HCT116 (cell line): ENCODE measurements around the gene MAMLD1. TPM values are rescaled to one million over a fixed set of nuclear protein-coding genes. Genes with fewer than 3 reads are reported as not detected.

Experiments
- ATAC-seq: fragments of 200-7000 bp; cut with Tn5 transposase; 2 replicates; pipeline ENCODE4 v1.9.1; 2020; ENCODE audit warnings: mild to moderate bottlenecking, moderate library complexity
- BruUV-seq: library from RNA; stranded (reverse); fragments of 400-500 nt; replicated peaks from 2 replicates; lab custom pipeline; 2021; lab: Mats Ljungman, UMichigan
- CTCF ChIA-PET: fragments of 300-600 bp; sonication (Branson Sonifier 250); formaldehyde crosslinking; loops from one replicate; lab custom pipeline; 2021; ENCODE audit warnings: antibody characterized with exemption; lab: Charles Lee
- POLR2A ChIA-PET: fragments of 300-600, 350-600 bp; sonication (Branson Sonifier 250); formaldehyde crosslinking; loops from one replicate; lab custom pipeline; 2021; ENCODE audit warnings: antibody characterized with exemption; lab: Charles Lee
- RAD21 ChIA-PET, 2 experiments: fragments of 300-600 bp; sonication (Branson Sonifier 250); formaldehyde crosslinking; loops; one replicate each; lab custom pipeline; 2023; ENCODE audit warnings: low total read pairs in 2 of 2; ENCODE audit not compliant: uncharacterized antibody in 2 of 2, unreplicated experiment in 2 of 2, low non-redundant PET in 1 of 2; lab: Charles Lee
- DNase-seq: peaks from one replicate; pipeline ENCODE4 v3.0.0-alpha.2; 2010; ENCODE audit warnings: low read depth, low spot score
- H2AFZ ChIP-seq: fragments of 200-600 bp; shearing (Covaris generic), sonication (generic); 2 replicates; pipeline ENCODE4 v1.6.1; 2017; ENCODE audit warnings: low read depth, mixed run types, mixed read lengths, antibody characterized with exemption, low read length; ENCODE audit not compliant: poor library complexity, severe bottlenecking
- H3K27ac ChIP-seq: 2 replicates; pipeline ENCODE4 v1.5.1; 2012; ENCODE audit warnings: low read depth, low read length
- H3K27me3 ChIP-seq: fragments of 200-600 bp; sonication (generic); 2 replicates; pipeline ENCODE4 v1.6.1; 2016; ENCODE audit warnings: mixed run types, low read length, mixed read lengths; ENCODE audit not compliant: insufficient read depth
- H3K36me3 ChIP-seq, 2 experiments: fragments of 200-500 bp in 1 of 2; fragments of 200-600 bp in 1 of 2; sonication (Bioruptor generic) in 1 of 2; sonication (generic) in 1 of 2; 2 replicates each; pipeline versions ENCODE4 v1.5.1 to v1.6.1; 2014 to 2016; ENCODE audit warnings: low read length in 2 of 2, inconsistent platforms in 1 of 2, mixed read lengths in 1 of 2, mixed run types in 1 of 2; ENCODE audit not compliant: insufficient read depth in 2 of 2, control insufficient read depth in 1 of 2
- H3K4me1 ChIP-seq, 2 experiments: fragments of 200-600 bp in 1 of 2; sonication (generic) in 1 of 2; 2 replicates each; pipeline versions ENCODE4 v1.5.1 to v1.6.1; 2012 to 2017; ENCODE audit warnings: low read length in 2 of 2, inconsistent platforms in 1 of 2, mild to moderate bottlenecking in 1 of 2, mixed read lengths in 1 of 2, mixed run types in 1 of 2, moderate library complexity in 1 of 2; ENCODE audit not compliant: insufficient read depth in 2 of 2, control insufficient read depth in 1 of 2
- H3K4me2 ChIP-seq: fragments of 200-600 bp; sonication (generic); 2 replicates; pipeline ENCODE4 v1.6.1; 2017; ENCODE audit warnings: mixed run types, low read length, mixed read lengths
- H3K4me3 ChIP-seq, 2 experiments: fragments of 200-600 bp in 1 of 2; sonication (generic) in 1 of 2; replicated peaks in 1 of 2; 2 replicates each; pipeline ENCODE4 v1.5.1; 2011 to 2016; ENCODE audit warnings: low read length in 2 of 2, control low read depth in 1 of 2, low read depth in 1 of 2, mild to moderate bottlenecking in 1 of 2, mixed read lengths in 1 of 2, mixed run types in 1 of 2
- H3K79me2 ChIP-seq: fragments of 200-600 bp; sonication (generic); 2 replicates; pipeline ENCODE4 v1.6.1; 2017; ENCODE audit warnings: mild to moderate bottlenecking, mixed run types, low read length, moderate library complexity, mixed read lengths; ENCODE audit not compliant: insufficient read depth
- H3K9ac ChIP-seq: fragments of 200-600 bp; sonication (generic); 2 replicates; pipeline ENCODE4 v1.6.1; 2016; ENCODE audit warnings: low read length, mixed read lengths
- H3K9me2 ChIP-seq: fragments of 200-600 bp; sonication (generic), shearing (Covaris generic); 2 replicates; pipeline ENCODE4 v1.6.1; 2017; ENCODE audit warnings: mixed run types, mild to moderate bottlenecking, moderate library complexity; ENCODE audit not compliant: insufficient read depth
- H3K9me3 ChIP-seq, 2 experiments: fragments of 200-500 bp in 1 of 2; fragments of 200-600 bp in 1 of 2; sonication (Bioruptor generic) in 1 of 2; sonication (generic) in 1 of 2; 2 replicates each; pipeline ENCODE4 v1.6.1; 2014 to 2017; ENCODE audit warnings: low read length in 2 of 2, mixed read lengths in 2 of 2, inconsistent platforms in 1 of 2, low read depth in 1 of 2, mild to moderate bottlenecking in 1 of 2, mixed run types in 1 of 2, moderate library complexity in 1 of 2; ENCODE audit not compliant: control insufficient read depth in 1 of 2, insufficient read depth in 1 of 2
- H4K20me1 ChIP-seq: fragments of 200-600 bp; sonication (generic), shearing (Covaris generic); 2 replicates; pipeline ENCODE4 v1.6.1; 2017; ENCODE audit warnings: mixed run types, mild to moderate bottlenecking, moderate library complexity; ENCODE audit not compliant: insufficient read depth
- CBX3 ChIP-seq: IDR thresholded peaks from 2 replicates; pipeline ENCODE4 v1.6.1; 2012; ENCODE audit warnings: low read depth
- CEBPB ChIP-seq: IDR thresholded peaks from 2 replicates; pipeline ENCODE4 v1.6.1; 2012; ENCODE audit warnings: low read depth
- EGR1 ChIP-seq: IDR thresholded peaks from 2 replicates; pipeline ENCODE4 v1.6.1; 2012; ENCODE audit warnings: low read depth
- ELF1 ChIP-seq: IDR thresholded peaks from 2 replicates; pipeline ENCODE4 v1.6.1; 2012; ENCODE audit warnings: low read depth, borderline replicate concordance
- EZH2 ChIP-seq: fragments of 200-600 bp; sonication (generic); IDR thresholded peaks from 2 replicates; pipeline ENCODE4 v1.6.1; 2017; ENCODE audit warnings: antibody characterized with exemption, mixed run types
- EZH2phosphoT487 ChIP-seq: fragments of 200-600 bp; IDR thresholded peaks from 2 replicates; pipeline ENCODE4 v1.6.1; 2018; ENCODE audit warnings: antibody characterized with exemption, borderline replicate concordance
- POLR2A ChIP-seq: IDR thresholded peaks from 2 replicates; pipeline ENCODE4 v1.7.0; 2011; ENCODE audit warnings: borderline replicate concordance; ENCODE audit not compliant: insufficient read depth, insufficient read length; ENCODE audit errors: extremely low read depth
- SRF ChIP-seq: IDR thresholded peaks from 2 replicates; pipeline ENCODE4 v1.6.1; 2012; ENCODE audit warnings: low read depth
- YY1 ChIP-seq: IDR thresholded peaks from 2 replicates; pipeline ENCODE4 v1.6.1; 2011; ENCODE audit warnings: low read length, low read depth, moderate library complexity, mild to moderate bottlenecking; ENCODE audit not compliant: insufficient replicate concordance; ENCODE audit errors: extremely low read depth
- ZFX ChIP-seq: fragments of 450-650 bp; IDR thresholded peaks from 2 replicates; pipeline ENCODE4 v1.6.1; 2017
- ZNF274 ChIP-seq: fragments of 200-500 bp; sonication (Bioruptor generic); IDR thresholded peaks from 2 replicates; pipeline ENCODE4 v1.6.1; 2014; ENCODE audit warnings: mild to moderate bottlenecking, low read depth, low read length, inconsistent platforms
- intact Hi-C: fragments of 100-400 bp; cut with micrococcal nuclease; formaldehyde crosslinking; loops from 2 replicates; pipeline ENCODE4 v1.10.0; 2022
- total RNA-seq: library from RNA; stranded (reverse); gene quantifications from one replicate; pipeline ENCODE4 v1.2.1, GENCODE V29; 2021; ENCODE audit not compliant: unreplicated experiment
- TF ChIP-seq, protein P1 (sequence below): IDR thresholded peaks from 2 replicates; pipeline ENCODE4 v1.6.1; 2012; ENCODE audit warnings: low read depth
- TF ChIP-seq, protein P2 (sequence below): IDR thresholded peaks from 2 replicates; pipeline ENCODE4 v1.6.1; 2011; ENCODE audit warnings: mild to moderate bottlenecking, low read length, moderate library complexity; ENCODE audit not compliant: insufficient replicate concordance; ENCODE audit errors: extremely low read depth
- TF ChIP-seq, protein P3 (sequence below), 3 experiments: fragments of 200-600 bp in 1 of 3; sonication (generic) in 1 of 3; IDR thresholded peaks in 2 of 3; conservative IDR thresholded peaks in 1 of 3; 2 replicates each; pipeline ENCODE4 v1.5.1; 2012 to 2017; ENCODE audit warnings: low read depth in 2 of 3, low read length in 2 of 3, antibody characterized with exemption in 1 of 3, borderline replicate concordance in 1 of 3, control low read depth in 1 of 3, mild to moderate bottlenecking in 1 of 3, mixed read lengths in 1 of 3, mixed run types in 1 of 3, moderate library complexity in 1 of 3; ENCODE audit not compliant: insufficient read depth in 1 of 3

The MAMLD1 gene
- total RNA-seq, 1 experiment from 2014 or later: 3.6 TPM

DNA sequence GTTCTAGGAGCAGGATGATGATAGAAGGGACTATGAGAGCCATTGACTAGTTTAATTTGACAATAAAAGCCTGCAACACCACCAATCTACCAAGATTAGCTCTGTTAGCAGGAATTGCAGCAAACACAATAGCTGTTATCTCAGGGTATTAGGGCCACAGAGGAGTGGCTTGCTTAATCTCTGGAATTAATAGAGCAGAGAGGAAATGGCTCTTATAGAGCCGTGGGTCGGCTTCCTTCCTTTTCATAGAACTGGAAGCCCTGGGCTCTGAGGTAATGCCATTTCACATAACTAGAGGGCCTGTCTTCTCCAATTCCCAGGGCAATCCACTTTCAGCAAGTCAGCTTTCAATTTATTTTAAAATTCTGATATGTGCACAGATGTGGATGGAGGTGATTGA lies 83.0 kb downstream of the MAMLD1 start (continued):
- TF ChIP-seq, protein P1, sequence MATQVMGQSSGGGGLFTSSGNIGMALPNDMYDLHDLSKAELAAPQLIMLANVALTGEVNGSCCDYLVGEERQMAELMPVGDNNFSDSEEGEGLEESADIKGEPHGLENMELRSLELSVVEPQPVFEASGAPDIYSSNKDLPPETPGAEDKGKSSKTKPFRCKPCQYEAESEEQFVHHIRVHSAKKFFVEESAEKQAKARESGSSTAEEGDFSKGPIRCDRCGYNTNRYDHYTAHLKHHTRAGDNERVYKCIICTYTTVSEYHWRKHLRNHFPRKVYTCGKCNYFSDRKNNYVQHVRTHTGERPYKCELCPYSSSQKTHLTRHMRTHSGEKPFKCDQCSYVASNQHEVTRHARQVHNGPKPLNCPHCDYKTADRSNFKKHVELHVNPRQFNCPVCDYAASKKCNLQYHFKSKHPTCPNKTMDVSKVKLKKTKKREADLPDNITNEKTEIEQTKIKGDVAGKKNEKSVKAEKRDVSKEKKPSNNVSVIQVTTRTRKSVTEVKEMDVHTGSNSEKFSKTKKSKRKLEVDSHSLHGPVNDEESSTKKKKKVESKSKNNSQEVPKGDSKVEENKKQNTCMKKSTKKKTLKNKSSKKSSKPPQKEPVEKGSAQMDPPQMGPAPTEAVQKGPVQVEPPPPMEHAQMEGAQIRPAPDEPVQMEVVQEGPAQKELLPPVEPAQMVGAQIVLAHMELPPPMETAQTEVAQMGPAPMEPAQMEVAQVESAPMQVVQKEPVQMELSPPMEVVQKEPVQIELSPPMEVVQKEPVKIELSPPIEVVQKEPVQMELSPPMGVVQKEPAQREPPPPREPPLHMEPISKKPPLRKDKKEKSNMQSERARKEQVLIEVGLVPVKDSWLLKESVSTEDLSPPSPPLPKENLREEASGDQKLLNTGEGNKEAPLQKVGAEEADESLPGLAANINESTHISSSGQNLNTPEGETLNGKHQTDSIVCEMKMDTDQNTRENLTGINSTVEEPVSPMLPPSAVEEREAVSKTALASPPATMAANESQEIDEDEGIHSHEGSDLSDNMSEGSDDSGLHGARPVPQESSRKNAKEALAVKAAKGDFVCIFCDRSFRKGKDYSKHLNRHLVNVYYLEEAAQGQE: no peak
- TF ChIP-seq EZH2phosphoT487: no peak
- no peak for TF ChIP-seq ZFX
- TF ChIP-seq CEBPB: no peak
- TF ChIP-seq CBX3: no peak

DNA sequence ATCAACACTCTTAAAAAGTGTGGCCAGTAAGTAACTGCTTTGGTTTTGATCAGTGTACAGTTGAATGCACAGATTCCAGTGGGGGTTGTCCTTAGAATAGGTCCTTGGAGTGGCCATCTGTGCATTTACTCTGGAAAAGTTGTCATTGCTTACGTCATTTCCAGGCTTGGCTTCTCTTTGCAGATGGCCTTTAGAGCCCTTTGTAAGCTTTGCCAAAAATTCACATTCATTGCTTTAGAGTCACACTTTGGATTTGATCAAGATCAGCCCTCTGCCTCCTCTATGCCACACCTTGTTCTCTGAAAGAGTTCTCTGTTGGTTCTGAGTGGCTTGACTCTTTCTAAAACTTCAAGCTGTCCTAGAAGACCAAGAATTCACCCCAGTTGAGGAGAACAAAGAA lies 83.9 kb downstream of the MAMLD1 start:
- RAD21 ChIA-PET: no interaction called here
- no peaks in the 10 kb centered on the region for H3K27me3 ChIP-seq

More for the DNA sequence above, 83.9 kb downstream of the MAMLD1 start:
- Histone ChIP-seq H3K36me3 (no peaks in the 10 kb centered on the region), H3K4me2 (no peak overlapping the region), H3K9ac (no peak overlapping the region), H2AFZ (no peak overlapping the region), H3K4me1 (no peaks in the 10 kb centered on the region), H3K27ac (no peak overlapping the region), H3K9me2 (no peaks in the 10 kb centered on the region), H4K20me1 (no peaks in the 10 kb centered on the region), H3K79me2 (no peaks in the 10 kb centered on the region), H3K4me3 (no peak overlapping the region), H3K9me3 (no peaks in the 10 kb centered on the region)
- ChIA-PET POLR2A (no interaction called here), CTCF (no interaction called here)
- TF ChIP-seq, protein P2, sequence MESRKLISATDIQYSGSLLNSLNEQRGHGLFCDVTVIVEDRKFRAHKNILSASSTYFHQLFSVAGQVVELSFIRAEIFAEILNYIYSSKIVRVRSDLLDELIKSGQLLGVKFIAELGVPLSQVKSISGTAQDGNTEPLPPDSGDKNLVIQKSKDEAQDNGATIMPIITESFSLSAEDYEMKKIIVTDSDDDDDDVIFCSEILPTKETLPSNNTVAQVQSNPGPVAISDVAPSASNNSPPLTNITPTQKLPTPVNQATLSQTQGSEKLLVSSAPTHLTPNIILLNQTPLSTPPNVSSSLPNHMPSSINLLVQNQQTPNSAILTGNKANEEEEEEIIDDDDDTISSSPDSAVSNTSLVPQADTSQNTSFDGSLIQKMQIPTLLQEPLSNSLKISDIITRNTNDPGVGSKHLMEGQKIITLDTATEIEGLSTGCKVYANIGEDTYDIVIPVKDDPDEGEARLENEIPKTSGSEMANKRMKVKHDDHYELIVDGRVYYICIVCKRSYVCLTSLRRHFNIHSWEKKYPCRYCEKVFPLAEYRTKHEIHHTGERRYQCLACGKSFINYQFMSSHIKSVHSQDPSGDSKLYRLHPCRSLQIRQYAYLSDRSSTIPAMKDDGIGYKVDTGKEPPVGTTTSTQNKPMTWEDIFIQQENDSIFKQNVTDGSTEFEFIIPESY: no peak
- TF ChIP-seq ZNF274 (no peak), EGR1 (no peak), POLR2A (no peak), CBX3 (no peak), EZH2 (no peak), SRF (no peak), YY1 (no peak), ELF1 (no peak)
- TF ChIP-seq, protein P1: no peak
- TF ChIP-seq, protein P3, sequence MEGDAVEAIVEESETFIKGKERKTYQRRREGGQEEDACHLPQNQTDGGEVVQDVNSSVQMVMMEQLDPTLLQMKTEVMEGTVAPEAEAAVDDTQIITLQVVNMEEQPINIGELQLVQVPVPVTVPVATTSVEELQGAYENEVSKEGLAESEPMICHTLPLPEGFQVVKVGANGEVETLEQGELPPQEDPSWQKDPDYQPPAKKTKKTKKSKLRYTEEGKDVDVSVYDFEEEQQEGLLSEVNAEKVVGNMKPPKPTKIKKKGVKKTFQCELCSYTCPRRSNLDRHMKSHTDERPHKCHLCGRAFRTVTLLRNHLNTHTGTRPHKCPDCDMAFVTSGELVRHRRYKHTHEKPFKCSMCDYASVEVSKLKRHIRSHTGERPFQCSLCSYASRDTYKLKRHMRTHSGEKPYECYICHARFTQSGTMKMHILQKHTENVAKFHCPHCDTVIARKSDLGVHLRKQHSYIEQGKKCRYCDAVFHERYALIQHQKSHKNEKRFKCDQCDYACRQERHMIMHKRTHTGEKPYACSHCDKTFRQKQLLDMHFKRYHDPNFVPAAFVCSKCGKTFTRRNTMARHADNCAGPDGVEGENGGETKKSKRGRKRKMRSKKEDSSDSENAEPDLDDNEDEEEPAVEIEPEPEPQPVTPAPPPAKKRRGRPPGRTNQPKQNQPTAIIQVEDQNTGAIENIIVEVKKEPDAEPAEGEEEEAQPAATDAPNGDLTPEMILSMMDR (IDR thresholded peaks at IDR 0.05 in 2 of 3, conservative IDR thresholded peaks at IDR 0.05 in 1 of 3; ENCODE audit: borderline replicate concordance in 1 of 3, insufficient read depth in 1 of 3, low read depth in 2 of 3, low read length in 2 of 3): no peak
- no TSS peak for BruUV-seq
- ATAC-seq (no peak), DNase-seq (no peak)
- intact Hi-C loops: no loop called here
